DMS114 treated with DMSO at 0.1 percent for 48 hours (cell line): ENCODE measurements around the gene ACTN3.
"Not testable (repeated sequence)": the region's sequence is repeated elsewhere in the genome, so short reads cannot be mapped to it uniquely, and the experiment has no call there.

Source experiments
- DNase-seq: peaks from one replicate; lab custom pipeline; 2025; ENCODE audit not compliant: unreplicated experiment; lab: John Stamatoyannopoulos, UW

Gene ACTN3

GRCh38 chr11:66546368-66546965 is at the start of gene ACTN3:
TSS of gene ACTN3 (plus strand) at chr11:66546903. CDS start at chr11:66546938, 35 bp downstream.
- DNase-seq, result peak; percentile 17

GRCh38 chr11:66497206-66497605 is 49.5 kb upstream of the ACTN3 start:
- no peak for DNase-seq

DNA sequence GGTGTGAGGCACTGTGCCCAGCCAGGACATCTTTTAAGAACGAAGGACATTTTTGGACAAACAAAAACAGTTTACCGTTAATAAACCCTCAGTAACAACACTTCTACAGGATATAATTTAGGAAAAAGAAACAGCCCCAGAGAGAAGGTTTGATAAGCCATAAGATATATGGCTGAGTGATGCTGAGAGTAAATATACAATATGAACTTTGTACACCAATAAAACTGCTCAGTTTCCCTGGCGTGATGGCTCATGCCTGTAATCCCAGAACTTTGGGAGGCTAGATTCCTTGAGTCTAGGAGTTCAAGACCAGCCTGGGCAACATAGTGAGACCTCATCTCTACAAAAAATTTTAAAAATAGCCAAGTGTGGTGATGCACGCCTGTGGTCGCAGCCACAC is 48.2 kb upstream of the ACTN3 start:
- no peak for DNase-seq

DNA sequence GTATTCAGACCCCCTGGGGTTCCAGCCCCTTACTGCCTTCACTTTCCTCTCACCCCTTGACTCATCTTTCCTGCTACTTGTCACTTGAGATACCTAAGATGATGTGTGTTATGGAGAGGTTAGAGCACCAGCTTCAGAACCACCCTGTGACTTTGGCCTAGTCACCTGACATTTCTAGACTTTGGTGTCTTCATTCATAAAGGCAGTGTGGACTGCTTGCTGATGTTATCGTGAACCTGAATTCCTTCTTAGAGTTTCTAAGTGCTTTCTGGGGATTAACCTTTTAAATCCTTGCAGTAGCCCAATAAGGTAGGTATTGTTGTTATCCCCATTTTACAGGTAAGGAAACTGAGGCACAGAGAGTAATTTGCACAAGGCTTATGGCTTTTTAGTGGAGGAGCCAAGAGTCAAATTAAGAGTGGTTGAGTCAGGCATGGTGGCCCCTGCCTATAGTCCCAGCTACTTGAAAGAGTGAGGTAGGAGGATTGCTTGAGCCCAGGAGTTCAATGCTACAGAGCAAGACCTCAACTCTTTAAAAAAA is 41.4 kb upstream of the ACTN3 start:
- DNase-seq, result no peak

DNA sequence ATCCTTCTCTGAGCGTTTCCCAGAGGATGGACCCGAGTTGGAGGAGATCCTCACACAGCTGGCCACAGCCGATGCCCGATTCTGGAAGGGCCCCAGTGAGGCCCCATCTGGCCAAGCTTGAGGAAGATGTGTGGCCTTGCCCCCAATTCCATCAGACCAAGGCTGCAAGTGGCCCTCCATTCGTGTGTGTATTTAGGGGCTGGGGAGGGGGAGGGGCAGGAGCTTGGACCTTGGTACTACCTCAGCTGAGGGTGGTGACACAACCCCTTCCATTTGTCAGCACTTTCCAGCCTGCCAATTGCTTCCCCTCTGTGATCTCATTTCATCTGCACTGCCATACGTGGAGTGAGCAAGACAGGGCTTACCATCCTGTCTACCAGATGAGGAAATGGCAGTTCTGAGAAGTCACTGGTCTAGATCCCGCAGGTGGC is 37.6 kb upstream of the ACTN3 start:
- DNase-seq, result no peak

GRCh38 chr11:66510271-66510989 is 36.3 kb upstream of the ACTN3 start, which contains the start of gene BBS1:
TSS of gene BBS1 (plus strand) at chr11:66510635. CDS start at chr11:66510660, 25 bp downstream.
- DNase-seq, result peak; percentile 81

- DNase-seq, result no peak
Measured at GRCh38 chr11:66510990-66511339, 35.7 kb upstream of the ACTN3 start.

DNA sequence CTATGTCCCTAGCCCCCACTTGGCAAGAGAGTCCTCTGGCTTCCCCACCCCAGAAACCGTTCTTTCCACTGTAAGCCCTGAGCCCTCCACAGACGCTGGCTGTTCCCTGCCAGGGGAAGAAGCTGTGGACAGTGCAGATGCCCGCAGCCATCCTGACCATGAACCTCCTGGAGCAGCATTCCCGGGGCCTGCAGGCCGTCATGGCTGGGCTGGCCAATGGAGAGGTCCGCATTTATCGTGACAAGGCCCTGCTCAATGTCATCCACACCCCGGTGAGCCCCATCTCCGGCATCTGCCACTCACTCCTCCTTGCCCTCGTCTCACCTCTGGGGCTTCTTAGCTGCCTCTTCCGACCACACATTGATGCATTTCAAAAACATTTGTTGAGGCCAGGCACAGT is 23.1 kb upstream of the ACTN3 start:
- DNase-seq, result no peak

GRCh38 chr11:66524304-66525040 is 22.2 kb upstream of the ACTN3 start:
- DNase-seq, result no peak

DNA sequence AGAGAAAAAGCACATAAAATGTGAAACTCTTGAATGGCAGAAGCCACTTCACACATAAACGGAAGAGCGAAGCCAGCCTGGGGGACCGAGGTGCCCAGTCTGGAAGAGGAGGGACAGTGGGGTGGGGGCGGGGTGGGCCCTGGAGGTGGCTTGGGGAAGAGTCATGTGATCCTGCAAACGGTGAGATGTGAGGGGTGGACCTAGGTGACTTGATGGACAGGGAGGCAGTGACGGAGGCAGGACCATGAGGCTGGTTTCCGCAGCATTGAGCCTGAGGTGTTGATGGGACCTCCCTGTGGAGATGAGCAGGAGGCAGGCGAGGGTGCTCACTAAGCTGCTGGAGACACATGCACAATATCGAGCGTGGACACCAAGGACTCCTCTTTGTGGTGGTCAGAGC is 17.6 kb upstream of the ACTN3 start:
- DNase-seq, result no peak

- no peak for DNase-seq
Measured at GRCh38 chr11:66529655-66530054, 17.0 kb upstream of the ACTN3 start.

DNA sequence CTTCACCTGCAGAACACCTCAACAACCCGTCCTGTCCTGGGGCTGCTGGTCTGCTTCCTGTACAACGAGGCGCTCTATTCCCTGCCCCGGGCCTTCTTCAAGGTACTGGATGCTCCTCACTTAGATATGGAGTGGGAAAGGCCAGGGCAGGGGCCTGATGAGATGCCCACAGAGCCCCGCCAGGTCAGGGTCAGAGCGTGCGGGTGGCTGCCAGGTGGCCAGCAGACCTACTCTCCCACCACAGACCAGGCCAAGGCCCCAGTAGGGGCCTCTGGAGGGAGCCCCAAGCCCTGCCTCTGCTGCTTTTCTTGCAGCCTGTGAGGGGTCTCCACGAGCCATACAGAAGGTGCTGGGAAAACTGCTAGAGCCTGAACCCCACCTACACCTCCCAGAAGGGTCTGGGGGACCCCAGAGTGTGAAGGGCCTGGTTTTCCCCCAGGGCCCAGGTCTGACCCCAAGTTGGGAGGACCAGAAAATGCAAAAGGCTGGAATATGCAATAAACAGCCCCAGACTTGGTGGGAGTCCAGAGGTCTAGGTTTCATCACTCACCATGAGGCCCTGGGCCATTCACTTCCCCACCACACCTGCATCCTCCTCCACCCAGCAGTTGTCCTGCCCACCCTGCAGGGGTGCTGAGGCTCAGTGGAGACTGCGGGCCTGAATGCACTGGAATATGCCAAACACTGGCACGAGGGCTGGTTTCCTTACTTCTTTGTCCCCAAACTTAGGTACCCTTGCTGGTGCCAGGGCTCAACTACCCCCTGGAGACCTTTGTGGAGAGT is 15.6 kb upstream of the ACTN3 start:
- no peak for DNase-seq

DNA sequence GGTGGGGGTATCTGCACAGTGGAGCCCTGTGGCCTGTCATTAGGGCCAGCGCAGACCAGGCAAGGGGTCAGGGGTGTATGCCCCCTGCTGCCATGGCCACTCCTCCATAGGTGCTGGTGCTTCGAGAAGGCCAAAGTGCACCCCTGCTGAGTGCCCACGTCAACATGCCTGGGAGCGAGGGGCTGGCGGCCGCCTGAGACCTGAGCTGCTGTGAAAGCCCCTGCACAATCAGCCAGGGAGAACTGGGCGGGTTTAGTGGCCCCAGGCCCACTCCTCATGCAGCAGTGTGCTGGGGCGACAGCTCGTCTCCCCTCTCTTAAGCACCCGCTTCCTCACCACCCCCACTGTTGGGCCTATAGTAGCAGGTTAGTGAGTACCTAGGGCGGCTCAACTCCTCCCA is 14.9 kb upstream of the ACTN3 start:
- DNase-seq, result no peak

GRCh38 chr11:66532784-66533183 is 13.9 kb upstream of the ACTN3 start:
- no peak for DNase-seq

DNA sequence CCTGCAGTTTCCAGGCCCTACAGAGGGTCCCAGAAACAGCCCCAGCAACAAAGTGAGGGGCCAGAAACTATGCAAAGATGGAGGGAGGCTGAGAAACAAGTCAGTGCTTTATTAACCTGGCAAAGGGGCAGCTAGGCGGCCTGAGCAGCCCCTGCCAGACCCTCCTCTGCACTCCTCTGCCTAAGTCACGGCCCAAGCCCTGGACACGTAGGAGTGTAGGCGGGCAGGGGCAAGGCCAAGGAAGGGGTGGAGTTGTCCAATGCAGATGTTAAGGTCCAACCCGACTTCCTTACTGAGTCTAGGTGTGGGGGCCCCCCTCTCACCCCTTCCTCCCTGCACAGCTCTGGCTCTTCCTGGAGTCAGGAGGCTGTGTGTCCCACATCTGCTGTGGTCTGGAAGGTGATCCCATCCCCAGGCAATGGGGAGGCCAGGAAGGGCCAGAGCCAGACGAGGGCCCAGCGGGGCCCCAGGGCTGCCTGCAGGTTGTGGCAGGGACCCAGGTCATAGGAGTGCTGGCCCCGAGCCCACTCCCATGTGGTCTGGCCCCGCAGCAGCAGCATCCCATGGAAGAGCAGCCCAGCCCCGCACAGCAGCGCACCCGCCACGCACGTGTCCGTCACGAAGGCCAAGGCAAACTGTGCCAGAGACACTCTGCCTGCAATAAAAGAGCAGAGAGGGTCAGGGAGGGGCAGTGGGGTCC is 7.4 kb upstream of the ACTN3 start:
- no peak for DNase-seq

DNA sequence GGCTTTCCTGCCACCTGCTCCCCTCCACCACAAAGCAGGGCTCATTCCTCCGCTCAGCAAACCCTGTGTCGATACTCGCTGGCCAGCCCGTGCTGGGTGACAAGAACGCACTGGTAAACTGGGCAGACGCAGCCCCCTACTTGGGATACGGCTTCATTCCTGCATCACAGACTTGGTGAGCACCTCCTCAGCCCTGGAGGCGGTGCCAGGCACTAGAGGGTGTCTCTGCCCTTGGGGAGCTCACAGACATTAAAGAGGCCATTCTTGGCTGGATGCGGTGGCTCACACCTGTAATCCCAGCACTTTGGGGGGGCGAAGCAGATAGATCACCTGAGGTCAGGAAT is 6.9 kb upstream of the ACTN3 start:
- no peak for DNase-seq

GRCh38 chr11:66540598-66540997 is 6.1 kb upstream of the ACTN3 start:
- DNase-seq, result not testable (repeated sequence)

DNA sequence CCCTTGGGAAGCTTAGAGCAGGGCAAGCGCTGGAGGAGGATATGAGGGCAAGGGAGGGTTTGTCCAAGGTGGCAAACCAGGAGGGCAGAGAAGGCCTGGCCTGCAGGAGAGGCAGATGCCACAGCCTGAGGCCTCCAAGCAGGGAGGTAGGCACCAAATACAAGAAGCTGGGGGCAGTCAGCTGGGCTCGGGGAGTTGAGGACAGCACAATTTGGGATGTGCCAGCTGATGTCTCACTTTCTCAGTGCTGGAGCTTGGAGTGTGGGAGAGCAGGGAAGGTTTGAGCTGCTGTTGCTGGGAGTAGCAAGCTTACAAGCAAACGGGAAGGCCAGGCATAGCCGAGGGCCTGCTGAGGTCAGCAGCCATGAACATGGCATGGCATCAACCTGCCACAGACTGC is 4.8 kb upstream of the ACTN3 start:
- DNase-seq, result no peak

- no peak for DNase-seq
Measured at GRCh38 chr11:66542362-66542761, 4.3 kb upstream of the ACTN3 start.

DNA sequence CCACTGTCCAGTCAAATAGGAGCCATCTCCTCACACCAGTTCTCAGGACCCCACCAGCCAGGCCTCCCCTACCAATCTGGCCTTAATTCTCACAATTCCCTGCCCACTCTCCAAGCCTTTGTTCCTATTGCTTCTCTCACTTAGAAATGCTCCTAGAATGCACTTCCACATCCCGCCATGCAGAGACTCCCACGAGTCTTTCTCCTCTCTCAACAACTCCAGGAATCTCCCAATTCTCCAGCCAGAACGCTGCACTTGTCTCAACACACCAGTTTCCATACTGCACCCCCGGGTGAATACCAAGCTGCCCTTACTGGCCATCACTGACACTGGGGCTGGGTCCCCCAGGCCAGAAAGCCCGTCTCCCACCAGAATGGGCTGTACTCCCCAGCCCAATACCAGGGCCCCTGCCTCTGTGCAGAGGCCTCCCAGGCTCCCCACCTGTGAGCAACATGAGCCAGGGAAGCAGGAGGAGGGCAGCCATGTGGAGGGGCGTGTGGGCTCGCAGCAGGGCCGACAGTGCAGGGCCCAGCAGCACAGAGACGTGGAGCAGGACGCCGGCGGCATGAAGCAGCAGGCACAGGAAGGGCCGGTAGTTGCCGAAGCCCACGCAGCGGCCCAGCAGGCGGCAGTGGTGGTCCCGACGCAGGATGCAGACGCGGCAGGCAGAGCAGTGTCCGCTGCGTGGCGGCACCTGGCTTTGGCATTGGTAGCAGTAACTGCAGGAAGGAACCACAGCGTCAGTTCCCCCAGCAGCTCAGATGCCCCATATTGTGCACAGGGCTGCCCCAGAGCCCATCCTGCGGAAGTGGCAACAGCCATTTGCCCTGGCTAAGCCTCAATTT is 3.2 kb upstream of the ACTN3 start:
- peak; percentile 71 for DNase-seq
